Gastrocnemius medialis (tissue), 4 donors: Measurements from ENCODE around the gene KCNJ4. TPM values are rescaled to one million over a fixed set of nuclear protein-coding genes. Genes with fewer than 3 reads are reported as not detected.
A peak's percentile ranks its signal among the peaks of the same experiment; 100 is the strongest.

ENCODE experiments used
- ATAC-seq, 2 donors: fragments of 150-250 bp; one replicate each; pipeline ENCODE4 v1.9.1; 2016
- DNase-seq, 2 donors: peaks; one replicate each; pipeline ENCODE4 v3.0.0-alpha.2; 2019
- H3K27ac ChIP-seq, 4 donors: fragments of 200-600 bp; sonication (generic); 1 replicate in 1 of 4; 2 replicates in 3 of 4; pipeline ENCODE4 v1.5.1; 2016 to 2018; ENCODE audit warnings: mild to moderate bottlenecking in 2 of 4, moderate library complexity in 1 of 4
- H3K27me3 ChIP-seq, 3 donors: fragments of 200-600 bp; sonication (generic) in 2 of 3; 1 replicate in 1 of 3; 2 replicates in 2 of 3; pipeline versions ENCODE4 v1.5.1 to v1.6.0; 2016 to 2019; ENCODE audit warnings: mild to moderate bottlenecking in 1 of 3, moderate library complexity in 1 of 3
- H3K36me3 ChIP-seq, 2 donors: fragments of 200-600 bp; sonication (generic) in 1 of 2; one replicate each; pipeline ENCODE4 v1.5.1; 2017 to 2018
- H3K4me1 ChIP-seq, 2 donors: fragments of 200-600 bp; sonication (generic) in 1 of 2; one replicate each; pipeline ENCODE4 v1.5.1; 2016 to 2017; ENCODE audit warnings: mild to moderate bottlenecking in 2 of 2
- H3K4me3 ChIP-seq, 4 donors: fragments of 200-600 bp; sonication (generic) in 3 of 4; 1 replicate in 1 of 4; 2 replicates in 3 of 4; pipeline ENCODE4 v1.5.1; 2016 to 2019; ENCODE audit warnings: mild to moderate bottlenecking in 2 of 4
- H3K9me3 ChIP-seq, 3 donors: fragments of 200-600 bp; sonication (generic) in 2 of 3; 1 replicate in 1 of 3; 2 replicates in 2 of 3; pipeline ENCODE4 v1.5.1; 2016 to 2019
- POLR2A ChIP-seq, 2 donors: fragments of 450-650 bp; IDR thresholded peaks; one replicate each; pipeline ENCODE4 v1.6.1; 2017; ENCODE audit warnings: antibody characterized with exemption in 2 of 2, mild to moderate bottlenecking in 2 of 2, moderate library complexity in 2 of 2
- in situ Hi-C, 4 donors: fragments of 200-750 bp; cut with MboI; loops; one replicate each; pipeline versions ENCODE4 v1.15.0 to v1.8.0; 2017; ENCODE audit warnings: low sequenced_read_pairs in 4 of 4
- intact Hi-C: fragments of 100-400 bp; cut with DNase I; formaldehyde crosslinking; loops from one replicate; pipeline ENCODE4 v1.15.1; 2023; ENCODE audit warnings: low total_unique reads
- total RNA-seq, 4 donors: library from RNA; depleted of rRNA; stranded (reverse); fragments of >200 nt; gene quantifications; one replicate each; pipeline versions ENCODE4 v1.1.0 to v1.2.3, GENCODE V29; 2016
- TF ChIP-seq, protein P1 (sequence below), 5 experiments: fragments of 450-650 bp in 3 of 5; fragments of 200-600 bp in 2 of 5; sonication (generic) in 2 of 5; IDR thresholded peaks in 4 of 5; conservative IDR thresholded peaks in 1 of 5; 1 replicate in 4 of 5; 2 replicates in 1 of 5; pipeline ENCODE4 v1.5.1; 2016 to 2019; ENCODE audit warnings: antibody characterized with exemption in 5 of 5, mild to moderate bottlenecking in 3 of 5, moderate library complexity in 3 of 5

KCNJ4 gene
- total RNA-seq, 4 donors from 2014 or later = not detected

DNA sequence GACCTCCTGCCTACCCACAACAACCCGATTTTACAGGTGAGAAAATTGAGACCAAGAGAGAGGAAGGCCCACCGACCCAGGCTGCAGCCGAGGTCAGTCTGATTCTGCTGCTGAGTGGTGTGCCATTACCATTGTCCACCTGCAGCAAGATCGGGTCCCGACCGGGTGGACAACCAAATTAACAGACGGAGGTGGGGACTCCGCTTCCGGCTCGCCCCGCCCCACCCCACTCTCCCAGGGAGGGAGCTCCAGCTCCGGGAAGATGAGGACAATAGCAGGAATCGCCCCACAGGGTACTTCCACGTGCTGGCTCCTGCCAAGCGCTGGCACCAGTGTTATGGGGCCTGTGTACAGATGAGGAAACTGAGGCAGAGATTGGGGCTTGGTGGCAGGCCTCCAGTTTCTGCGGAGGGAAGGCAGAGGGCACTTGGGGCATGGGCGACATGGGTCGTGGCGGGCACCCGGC is 12.5 kb upstream of the KCNJ4 start:
- H3K9me3 ChIP-seq = no peaks in the 10 kb centered on the region
- H3K4me3 ChIP-seq = peak overlapping the region; percentile 50 to 53 (median 52)
- DNase-seq (no peak), ATAC-seq (no peak)
- H3K36me3 ChIP-seq = no peaks in the 10 kb centered on the region
- no peak for TF ChIP-seq POLR2A (IDR thresholded peaks at IDR 0.05)
- TF ChIP-seq, protein P1, sequence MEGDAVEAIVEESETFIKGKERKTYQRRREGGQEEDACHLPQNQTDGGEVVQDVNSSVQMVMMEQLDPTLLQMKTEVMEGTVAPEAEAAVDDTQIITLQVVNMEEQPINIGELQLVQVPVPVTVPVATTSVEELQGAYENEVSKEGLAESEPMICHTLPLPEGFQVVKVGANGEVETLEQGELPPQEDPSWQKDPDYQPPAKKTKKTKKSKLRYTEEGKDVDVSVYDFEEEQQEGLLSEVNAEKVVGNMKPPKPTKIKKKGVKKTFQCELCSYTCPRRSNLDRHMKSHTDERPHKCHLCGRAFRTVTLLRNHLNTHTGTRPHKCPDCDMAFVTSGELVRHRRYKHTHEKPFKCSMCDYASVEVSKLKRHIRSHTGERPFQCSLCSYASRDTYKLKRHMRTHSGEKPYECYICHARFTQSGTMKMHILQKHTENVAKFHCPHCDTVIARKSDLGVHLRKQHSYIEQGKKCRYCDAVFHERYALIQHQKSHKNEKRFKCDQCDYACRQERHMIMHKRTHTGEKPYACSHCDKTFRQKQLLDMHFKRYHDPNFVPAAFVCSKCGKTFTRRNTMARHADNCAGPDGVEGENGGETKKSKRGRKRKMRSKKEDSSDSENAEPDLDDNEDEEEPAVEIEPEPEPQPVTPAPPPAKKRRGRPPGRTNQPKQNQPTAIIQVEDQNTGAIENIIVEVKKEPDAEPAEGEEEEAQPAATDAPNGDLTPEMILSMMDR (IDR thresholded peaks at IDR 0.05 in 4 of 5, conservative IDR thresholded peaks at IDR 0.05 in 1 of 5) = no peak
- H3K27me3 ChIP-seq = peaks cover 29 to 40% (median 31%) of the 10 kb centered on the region in 3 donors
- in situ Hi-C loops (no loop called here), intact Hi-C loops (no loop called here)
- H3K4me1 ChIP-seq = peaks cover 4 to 5% of the 10 kb centered on the region in 2 donors
- H3K27ac ChIP-seq = peak overlapping the region in 1 of 4 donors; percentile 8

DNA sequence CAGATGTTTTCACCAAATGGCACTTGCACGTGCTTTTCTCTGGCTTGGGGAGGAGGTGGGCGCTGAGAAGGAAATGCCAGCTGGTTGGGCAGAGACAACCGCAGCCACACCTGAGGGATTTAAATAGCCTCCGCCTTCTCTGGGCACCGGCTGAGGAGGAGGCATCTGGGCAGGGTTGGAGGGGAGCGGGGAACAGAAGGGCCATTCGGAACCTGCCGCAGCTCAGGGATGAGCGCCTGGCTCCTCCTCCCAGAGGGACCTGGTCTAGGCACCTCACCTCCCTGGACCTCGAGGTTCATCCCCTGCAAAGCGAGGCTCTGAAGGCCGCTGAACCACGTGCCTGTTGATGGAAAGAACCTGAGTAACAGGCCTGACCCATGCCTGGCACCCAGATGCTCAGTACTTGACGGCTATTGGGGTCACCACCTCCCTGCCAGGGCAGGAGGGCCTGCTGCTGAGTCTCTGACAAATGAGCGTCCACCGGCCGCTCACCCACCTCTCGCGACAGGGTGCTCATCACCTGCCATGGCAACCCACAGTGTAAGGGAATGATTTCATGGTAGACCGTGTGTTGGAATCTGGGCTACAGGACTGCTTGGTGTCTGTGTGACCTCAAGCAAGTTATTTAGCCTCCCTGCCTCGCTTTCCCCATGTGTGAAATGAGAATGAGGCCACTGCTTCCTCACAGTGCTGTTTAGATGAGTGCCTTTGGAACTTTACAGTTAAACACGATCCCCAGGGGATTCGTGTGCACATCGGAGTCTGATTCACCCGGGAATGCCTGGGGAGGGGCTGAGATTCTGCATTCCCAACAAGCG is 10.9 kb upstream of the KCNJ4 start:
- no peak for DNase-seq
- ATAC-seq = no peak
- in situ Hi-C loops = no loop called here

DNA sequence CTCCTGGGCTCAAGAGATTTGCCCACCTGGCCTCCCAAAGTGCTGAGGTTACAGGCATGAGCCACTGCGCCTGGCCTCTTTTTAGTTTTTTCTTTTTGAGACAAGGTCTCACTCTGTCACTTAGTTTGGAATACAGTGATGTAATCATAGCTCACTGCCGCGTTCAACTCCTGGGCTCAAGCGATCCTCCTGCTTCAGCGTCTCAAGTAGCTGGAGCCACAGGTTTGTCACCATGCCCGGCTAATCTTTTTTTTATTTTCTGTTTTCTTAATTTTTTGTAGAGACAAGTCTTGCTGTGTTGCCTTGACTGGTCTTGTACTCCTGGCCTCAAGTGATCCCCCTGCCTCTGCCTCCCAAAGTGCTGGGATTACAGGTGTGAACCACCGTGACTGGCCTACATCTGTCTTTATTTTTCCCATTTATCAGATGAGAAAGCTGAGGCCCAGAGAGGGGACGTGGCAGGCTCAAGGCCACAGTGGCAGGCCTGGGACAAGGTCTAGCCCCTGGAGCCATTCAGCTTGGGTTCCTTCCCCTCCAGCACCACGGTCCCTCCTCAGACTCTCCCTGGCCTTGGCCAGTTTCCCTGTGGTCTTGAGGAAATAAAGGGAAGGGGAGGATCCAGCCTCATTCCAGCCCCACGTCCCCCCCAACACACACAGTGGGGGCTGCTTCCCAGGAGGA is 10.1 kb upstream of the KCNJ4 start:
- Histone ChIP-seq H3K4me3 (no peak overlapping the region), H3K4me1 (peaks cover 8 to 10% of the 10 kb centered on the region in 2 donors), H3K9me3 (no peaks in the 10 kb centered on the region), H3K27ac (no peak overlapping the region), H3K36me3 (no peaks in the 10 kb centered on the region), H3K27me3 (peaks cover 39 to 50% (median 45%) of the 10 kb centered on the region in 3 donors)
- TF ChIP-seq, protein P1 (IDR thresholded peaks at IDR 0.05 in 4 of 5, conservative IDR thresholded peaks at IDR 0.05 in 1 of 5) = no peak
- TF ChIP-seq POLR2A (IDR thresholded peaks at IDR 0.05) = no peak
- intact Hi-C loops (no loop called here), in situ Hi-C loops (no loop called here)
- ATAC-seq (no peak), DNase-seq (no peak)

More for the DNA sequence above, 10.9 kb upstream of the KCNJ4 start:
- no peaks in the 10 kb centered on the region for H3K36me3 ChIP-seq
- no peaks in the 10 kb centered on the region for H3K9me3 ChIP-seq
- intact Hi-C loops = no loop called here
- H3K4me3 ChIP-seq = no peak overlapping the region
- no peak overlapping the region for H3K27ac ChIP-seq
- H3K27me3 ChIP-seq = peaks cover 38 to 50% (median 39%) of the 10 kb centered on the region in 3 donors
- H3K4me1 ChIP-seq = peaks cover 8 to 10% of the 10 kb centered on the region in 2 donors
- TF ChIP-seq, protein P1 (IDR thresholded peaks at IDR 0.05 in 4 of 5, conservative IDR thresholded peaks at IDR 0.05 in 1 of 5) = no peak
- TF ChIP-seq POLR2A (IDR thresholded peaks at IDR 0.05) = no peak

DNA sequence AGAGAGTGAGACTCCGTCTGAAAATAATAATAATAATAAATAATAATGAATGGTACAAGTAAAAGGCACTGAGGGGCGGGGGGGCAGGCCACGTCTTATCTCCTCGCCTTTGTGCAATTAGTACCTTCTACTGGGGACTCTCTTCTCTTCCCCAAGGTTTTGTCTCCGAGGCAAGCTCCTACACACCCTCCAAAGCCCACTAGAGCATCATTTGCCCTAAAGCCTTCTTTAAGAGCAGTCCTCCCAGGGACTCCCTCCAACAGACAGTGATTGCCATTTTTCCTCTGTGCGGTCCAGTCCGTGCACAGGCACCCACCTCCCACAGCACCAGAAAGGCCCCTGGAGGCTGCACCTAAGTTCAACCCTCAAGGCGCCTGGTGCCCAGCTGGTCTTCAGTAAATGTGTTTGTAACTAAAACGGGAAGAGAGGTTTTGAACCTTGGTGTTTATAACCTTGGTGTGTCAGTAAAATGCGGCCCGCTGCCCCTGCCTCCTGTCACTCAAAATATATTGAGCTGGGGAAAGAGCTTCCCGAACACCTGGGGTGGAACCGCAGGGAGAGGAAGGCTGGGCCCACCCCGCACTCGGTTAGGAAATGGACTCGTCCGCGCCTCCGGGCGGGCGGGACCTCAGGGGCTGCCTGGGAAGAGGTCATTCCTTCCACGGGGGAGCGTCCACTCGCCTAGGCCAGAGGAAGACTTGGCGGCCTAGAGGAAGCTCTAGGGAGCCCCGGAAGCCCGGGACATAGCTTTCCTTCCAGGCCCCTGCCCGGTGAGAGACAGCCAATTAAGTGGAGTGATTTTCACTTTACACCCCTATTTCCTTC is 8.2 kb upstream of the KCNJ4 start:
- ATAC-seq (no peak), DNase-seq (no peak)
- Histone ChIP-seq H3K4me3 (no peak overlapping the region), H3K4me1 (peaks cover 6 to 10% of the 10 kb centered on the region in 2 donors), H3K27ac (no peak overlapping the region), H3K27me3 (peaks cover 45 to 59% (median 54%) of the 10 kb centered on the region in 3 donors), H3K9me3 (no peaks in the 10 kb centered on the region), H3K36me3 (no peaks in the 10 kb centered on the region)
- intact Hi-C loops (no loop called here), in situ Hi-C loops (no loop called here)
- no peak for TF ChIP-seq POLR2A (IDR thresholded peaks at IDR 0.05)
- TF ChIP-seq, protein P1 (IDR thresholded peaks at IDR 0.05 in 4 of 5, conservative IDR thresholded peaks at IDR 0.05 in 1 of 5) = no peak
